Measurements from ENCODE around the gene DLX5.

GRCh38 chr7:97039374-97040065 lies 14.9 kb upstream of the DLX5 start:
- TF ChIP-seq CTCF (IDR thresholded peaks at IDR 0.05; ENCODE audit: extremely low read depth in 1 of 2, insufficient read depth in 1 of 2, low read depth in 1 of 2, low read length in 2 of 2) (no peak), EZH2 (IDR thresholded peaks at IDR 0.05; ENCODE audit: borderline replicate concordance, low read depth, low read length, severe bottlenecking) (no peak), MYC (IDR thresholded peaks at IDR 0.05; ENCODE audit: low read depth, low read length) (no peak), POLR2A (IDR thresholded peaks at IDR 0.05; ENCODE audit: low read depth, low read length) (no peak), MAX (IDR thresholded peaks at IDR 0.05; ENCODE audit: insufficient read depth, insufficient read length) (no peak)

Measured in endothelial cell of umbilical vein (primary cell).